Activated naive CD8-positive, alpha-beta T cell treated with anti-CD3 and anti-CD28 coated beads for 36 hours (primary cell): ENCODE results near the gene AHI1. TPM values are rescaled to one million over a fixed set of nuclear protein-coding genes. Genes with fewer than 3 reads are reported as not detected.
"Not testable (repeated sequence)": the region's sequence is repeated elsewhere in the genome, so short reads cannot be mapped to it uniquely, and the experiment has no call there.

Experiments
- DNase-seq: peaks from one replicate; pipeline ENCODE4 v3.0.0; 2021
- H3K27ac Mint-ChIP-seq: one replicate; pipeline ENCODE4 v1.8.0; 2022; ENCODE audit warnings: mild to moderate bottlenecking, moderate library complexity, mixed read lengths
- H3K27me3 Mint-ChIP-seq: one replicate; pipeline ENCODE4 v1.8.0; 2022; ENCODE audit warnings: mild to moderate bottlenecking, mixed read lengths
- H3K36me3 Mint-ChIP-seq: one replicate; pipeline ENCODE4 v1.8.0; 2021; ENCODE audit warnings: mild to moderate bottlenecking, mixed read lengths
- H3K4me1 Mint-ChIP-seq: one replicate; pipeline ENCODE4 v1.8.0; 2021; ENCODE audit warnings: mixed read lengths
- H3K4me3 Mint-ChIP-seq: one replicate; pipeline ENCODE4 v1.8.0; 2022; ENCODE audit warnings: mild to moderate bottlenecking, moderate library complexity, mixed read lengths
- H3K9me3 Mint-ChIP-seq: one replicate; pipeline ENCODE4 v1.8.0; 2022; ENCODE audit warnings: mixed read lengths
- total RNA-seq, 2 experiments: library from RNA; stranded (reverse); gene quantifications; one replicate each; pipeline ENCODE4 v1.2.3, GENCODE V29; 2021

The AHI1 gene
- total RNA-seq, 2 experiments from 2014 or later: 35.6 to 37.1 TPM

DNA sequence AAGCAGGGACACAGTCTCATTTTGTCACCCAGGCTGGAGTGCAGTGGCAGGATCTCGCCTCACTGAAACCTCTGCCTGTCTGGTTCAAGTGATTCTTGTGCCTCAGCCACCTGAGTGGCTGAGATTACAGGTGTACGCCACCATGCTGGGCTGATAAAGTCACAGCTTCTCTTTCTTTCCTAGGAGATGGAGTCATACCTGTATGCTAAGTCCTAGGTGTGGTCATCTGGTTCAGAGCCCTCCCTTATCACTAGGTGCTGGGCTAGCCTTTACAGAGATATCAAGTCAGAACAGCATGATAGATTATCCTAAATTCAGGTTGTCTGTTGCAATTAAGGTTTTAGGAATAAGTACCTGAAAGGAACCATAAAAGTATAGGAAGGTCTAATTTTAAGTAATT, 86.7 kb downstream of the AHI1 start:
- Mint-ChIP-seq H3K4me1 (no peaks in the 10 kb centered on the region), H3K9me3 (no peaks in the 10 kb centered on the region), H3K4me3 (no peak overlapping the region), H3K27ac (no peak overlapping the region), H3K36me3 (peaks cover 18% of the 10 kb centered on the region), H3K27me3 (no peaks in the 10 kb centered on the region)
- DNase-seq: no peak

DNA sequence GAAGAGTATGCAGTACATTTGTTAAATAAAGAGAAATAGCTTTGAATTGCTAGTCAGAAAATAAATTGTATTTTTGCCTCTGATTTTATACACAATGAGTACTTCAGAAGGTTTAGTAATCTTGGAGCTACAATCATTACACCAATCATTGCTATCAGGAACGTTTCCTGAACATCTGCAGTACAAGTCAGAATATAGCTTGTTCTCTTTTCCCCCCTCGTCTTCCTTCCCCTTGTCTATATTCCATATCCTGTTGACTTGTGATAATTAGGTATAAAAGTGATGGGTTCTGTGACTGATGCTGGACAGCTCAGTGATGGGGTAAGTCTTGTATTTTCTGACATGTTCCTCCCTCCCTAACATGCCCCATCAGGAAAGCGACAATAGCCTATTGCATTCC, 94.0 kb downstream of the AHI1 start:
- H3K4me1 Mint-ChIP-seq: no peaks in the 10 kb centered on the region
- H3K9me3 Mint-ChIP-seq: no peaks in the 10 kb centered on the region
- no peaks in the 10 kb centered on the region for H3K27me3 Mint-ChIP-seq

DNA sequence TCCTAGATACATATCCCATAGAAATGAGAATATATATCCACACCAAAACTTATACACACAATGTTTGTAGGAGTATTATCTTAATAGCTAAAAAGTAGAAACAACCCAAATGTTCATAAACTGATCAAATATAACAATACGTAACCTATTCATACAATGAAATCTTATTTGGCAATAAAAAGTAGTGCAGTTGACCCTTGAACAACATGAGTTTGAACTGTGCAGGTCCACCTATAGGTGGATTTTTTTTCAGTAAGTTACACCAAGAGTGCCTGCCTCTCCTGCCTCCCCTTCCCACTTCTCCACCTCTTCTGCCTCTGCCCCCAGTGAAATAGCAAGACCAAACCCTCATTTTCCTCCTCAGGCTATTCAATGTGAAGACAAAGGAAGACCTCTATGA, 95.2 kb downstream of the AHI1 start:
- no peak overlapping the region for H3K4me3 Mint-ChIP-seq
- H3K27ac Mint-ChIP-seq: no peak overlapping the region
- DNase-seq: no peak
- no peaks in the 10 kb centered on the region for H3K4me1 Mint-ChIP-seq
- H3K9me3 Mint-ChIP-seq: no peaks in the 10 kb centered on the region
- H3K27me3 Mint-ChIP-seq: no peaks in the 10 kb centered on the region
- H3K36me3 Mint-ChIP-seq: peaks cover 22% of the 10 kb centered on the region

More for the DNA sequence above, 94.0 kb downstream of the AHI1 start:
- no peak overlapping the region for H3K4me3 Mint-ChIP-seq
- H3K36me3 Mint-ChIP-seq: peaks cover 22% of the 10 kb centered on the region
- DNase-seq: no peak
- H3K27ac Mint-ChIP-seq: no peak overlapping the region

DNA sequence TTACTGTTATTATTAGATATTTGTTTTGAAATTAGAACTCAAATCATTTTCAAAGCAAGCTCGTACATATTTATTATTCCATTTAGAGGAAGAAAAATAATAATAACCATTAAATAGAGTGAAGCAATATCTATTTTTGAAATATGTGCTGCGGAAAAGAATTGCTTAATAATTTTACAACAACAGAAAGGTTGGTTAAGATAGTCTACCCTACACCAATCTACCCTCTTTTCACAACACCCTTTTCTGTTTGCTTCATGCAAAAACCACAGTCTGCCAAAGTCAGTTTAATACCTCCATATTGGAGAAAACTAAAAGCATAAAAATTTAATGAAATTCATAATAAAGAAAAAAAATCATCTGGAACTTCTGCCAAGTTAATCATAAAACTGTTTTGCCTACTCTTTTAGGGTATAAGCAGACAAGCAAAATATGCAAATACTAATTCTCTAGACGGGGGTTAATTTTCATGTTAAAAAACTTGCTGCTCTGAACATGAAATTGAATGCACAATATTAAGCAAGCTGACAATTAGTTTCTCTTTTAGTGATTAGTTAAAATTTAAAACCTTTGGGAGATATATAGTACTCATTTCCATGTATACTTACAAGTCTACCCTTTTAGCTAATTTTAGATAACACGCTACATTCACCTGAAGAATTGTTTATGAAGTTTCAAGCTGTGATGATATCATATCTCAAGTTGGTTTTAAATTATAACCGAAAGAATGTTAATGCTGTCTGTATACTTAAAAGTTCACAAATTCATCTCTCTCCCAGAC, 100.2 kb downstream of the AHI1 start:
- Mint-ChIP-seq H3K4me1 (no peaks in the 10 kb centered on the region), H3K27me3 (no peaks in the 10 kb centered on the region), H3K36me3 (peaks cover 10% of the 10 kb centered on the region), H3K27ac (no peak overlapping the region), H3K4me3 (no peak overlapping the region), H3K9me3 (no peaks in the 10 kb centered on the region)
- DNase-seq: no peak

DNA sequence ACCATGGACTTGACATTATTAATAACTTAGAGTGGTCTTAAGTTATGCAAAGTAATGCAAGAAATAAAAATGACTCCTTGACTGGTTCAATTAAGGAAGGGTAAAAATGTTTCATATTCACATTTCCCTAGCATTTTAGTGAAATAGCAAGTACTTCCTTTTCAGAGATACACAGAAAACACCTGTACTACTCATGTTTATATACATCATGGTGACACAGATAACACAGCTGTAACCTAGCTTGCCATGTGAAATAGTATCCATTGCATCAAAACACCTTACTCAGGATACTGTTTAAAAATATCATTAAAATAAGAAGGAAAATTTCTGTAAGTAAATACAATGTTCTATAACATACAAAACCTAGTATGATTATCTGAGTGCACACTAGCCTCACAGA, 102.4 kb downstream of the AHI1 start:
- H3K27ac Mint-ChIP-seq: no peak overlapping the region

DNA sequence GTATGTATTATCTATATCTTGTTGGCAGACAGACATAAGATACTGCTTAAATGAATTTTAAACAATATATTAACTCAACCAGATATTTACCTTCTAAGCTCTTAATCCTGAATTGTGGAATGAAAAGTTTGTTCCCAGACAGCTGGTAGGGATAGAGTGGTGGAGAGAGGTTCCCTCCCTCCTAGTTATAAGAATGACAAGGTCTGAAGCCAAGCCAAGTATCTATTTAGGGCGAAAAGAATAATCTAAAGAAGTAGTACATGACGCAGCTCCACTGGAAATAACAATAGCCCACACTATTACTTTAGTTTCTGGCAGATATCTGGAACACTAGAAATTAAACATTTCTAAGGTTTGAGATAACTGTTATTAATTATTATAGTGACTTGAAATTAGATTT, 104.3 kb downstream of the AHI1 start:
- no peak for DNase-seq
- Mint-ChIP-seq H3K27ac (no peak overlapping the region), H3K4me3 (no peak overlapping the region), H3K27me3 (no peaks in the 10 kb centered on the region), H3K36me3 (peaks cover 2% of the 10 kb centered on the region), H3K4me1 (no peaks in the 10 kb centered on the region), H3K9me3 (no peaks in the 10 kb centered on the region)

More for the DNA sequence above, 102.4 kb downstream of the AHI1 start:
- Mint-ChIP-seq H3K4me3 (no peak overlapping the region), H3K36me3 (peaks cover 7% of the 10 kb centered on the region), H3K4me1 (no peaks in the 10 kb centered on the region), H3K27me3 (no peaks in the 10 kb centered on the region), H3K9me3 (no peaks in the 10 kb centered on the region)
- DNase-seq: no peak

DNA sequence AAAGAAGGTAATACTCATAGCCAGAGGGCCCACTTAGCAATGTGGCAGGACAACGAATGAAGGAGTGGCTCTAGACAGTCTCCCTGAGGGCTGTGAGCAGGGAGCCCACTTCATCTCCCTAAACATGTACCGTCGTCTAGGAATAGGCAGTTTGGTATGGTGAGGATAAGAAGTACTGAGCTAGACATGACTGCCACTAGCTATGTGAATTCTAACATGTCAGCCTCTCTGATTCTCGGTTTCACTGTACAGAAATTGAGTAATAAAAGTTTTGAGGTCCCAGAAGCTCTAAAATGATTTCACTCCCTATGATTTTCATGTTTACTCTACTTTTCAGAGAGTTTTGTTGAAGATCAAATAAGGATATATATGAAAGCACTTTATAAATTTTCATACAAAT, 107.1 kb downstream of the AHI1 start:
- H3K27ac Mint-ChIP-seq: no peak overlapping the region
- H3K4me3 Mint-ChIP-seq: no peak overlapping the region
- no peaks in the 10 kb centered on the region for H3K27me3 Mint-ChIP-seq
- H3K36me3 Mint-ChIP-seq: peaks cover 2% of the 10 kb centered on the region
- DNase-seq: no peak
- no peaks in the 10 kb centered on the region for H3K9me3 Mint-ChIP-seq
- no peaks in the 10 kb centered on the region for H3K4me1 Mint-ChIP-seq

DNA sequence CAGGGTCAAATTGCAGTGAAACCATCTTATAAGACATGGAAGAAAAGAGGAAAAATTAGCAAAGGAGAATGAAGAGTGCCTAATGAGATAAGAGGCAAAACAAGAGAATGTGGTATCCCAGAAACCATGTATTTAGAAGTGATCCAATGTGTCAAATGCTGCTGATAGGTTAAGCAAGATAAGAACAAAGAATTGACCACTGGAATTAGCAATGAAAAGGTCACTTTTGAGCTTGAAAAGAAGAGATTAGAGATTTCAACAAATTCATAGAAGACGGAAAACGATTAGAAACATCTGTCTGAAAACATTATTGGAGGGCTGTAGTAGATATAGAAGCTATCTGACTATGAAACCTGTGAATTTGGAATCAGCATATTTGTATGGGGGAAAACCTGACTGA, 112.2 kb downstream of the AHI1 start:
- Mint-ChIP-seq H3K9me3 (no peaks in the 10 kb centered on the region), H3K27ac (no peak overlapping the region)

DNA sequence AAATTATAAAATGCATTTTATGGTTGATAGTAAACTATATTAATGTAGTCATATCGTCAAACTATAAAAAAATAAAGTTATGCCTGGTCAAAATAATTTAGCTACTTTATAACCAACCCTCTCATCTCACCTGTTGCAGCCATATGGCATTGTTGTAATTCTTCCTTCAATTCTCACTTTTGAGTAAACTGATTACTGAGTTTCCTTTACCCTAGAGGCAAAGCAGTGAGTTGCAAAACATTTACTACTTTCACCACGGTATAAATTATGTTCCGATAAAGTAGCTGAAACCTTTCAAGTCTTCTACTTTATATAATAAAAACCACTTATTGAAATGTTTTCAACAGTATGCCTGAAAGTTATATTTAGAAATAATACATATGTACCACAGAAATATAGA, 113.8 kb downstream of the AHI1 start:
- no peaks in the 10 kb centered on the region for H3K4me1 Mint-ChIP-seq
- H3K27me3 Mint-ChIP-seq: no peaks in the 10 kb centered on the region
- no peak for DNase-seq
- H3K9me3 Mint-ChIP-seq: no peaks in the 10 kb centered on the region
- H3K4me3 Mint-ChIP-seq: no peak overlapping the region
- no peak overlapping the region for H3K27ac Mint-ChIP-seq
- H3K36me3 Mint-ChIP-seq: no peaks in the 10 kb centered on the region

More for the DNA sequence above, 112.2 kb downstream of the AHI1 start:
- no peaks in the 10 kb centered on the region for H3K36me3 Mint-ChIP-seq
- DNase-seq: no peak
- no peak overlapping the region for H3K4me3 Mint-ChIP-seq
- no peaks in the 10 kb centered on the region for H3K4me1 Mint-ChIP-seq
- H3K27me3 Mint-ChIP-seq: no peaks in the 10 kb centered on the region

DNA sequence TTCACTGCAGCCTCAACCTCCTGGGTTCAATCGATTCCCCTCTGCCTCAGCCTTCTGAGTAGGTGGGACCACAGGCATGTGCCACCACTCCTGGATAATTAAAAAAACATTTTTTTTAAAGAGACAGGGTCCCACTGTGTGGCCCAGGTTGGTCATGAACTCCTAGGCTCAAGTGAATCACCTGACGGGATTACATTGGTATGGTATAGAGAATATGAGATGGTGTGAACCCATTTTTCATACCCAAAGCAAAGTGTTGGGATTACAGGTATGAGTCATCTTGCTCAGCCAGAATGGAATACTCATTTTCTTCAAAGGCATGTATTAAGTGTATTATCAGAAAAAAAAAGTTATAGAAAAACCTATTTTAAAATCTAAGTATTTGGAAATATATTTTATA, 114.2 kb downstream of the AHI1 start:
- Mint-ChIP-seq H3K27ac (no peak overlapping the region), H3K27me3 (no peaks in the 10 kb centered on the region), H3K4me3 (no peak overlapping the region), H3K36me3 (no peaks in the 10 kb centered on the region), H3K4me1 (no peaks in the 10 kb centered on the region), H3K9me3 (no peaks in the 10 kb centered on the region)
- DNase-seq: no peak

DNA sequence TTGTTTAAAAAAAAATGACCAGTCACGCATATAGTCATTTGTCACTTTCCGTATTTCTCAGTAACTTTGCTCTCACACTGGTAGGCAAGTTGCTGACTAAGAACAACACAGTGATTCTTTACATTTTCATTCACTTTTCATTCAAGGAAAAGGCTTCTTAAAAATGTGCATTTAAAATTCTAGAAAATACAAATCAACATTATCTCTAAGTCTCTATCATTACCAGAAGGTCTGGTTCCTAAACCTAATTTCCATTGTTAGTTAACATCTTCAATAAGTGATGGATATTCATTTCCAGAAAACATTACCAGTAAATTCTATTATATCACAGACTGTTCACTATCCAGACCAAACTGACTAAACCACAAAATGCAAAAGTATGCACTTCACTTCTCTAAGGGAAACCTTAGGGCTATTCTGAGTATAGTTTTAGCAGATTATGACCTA, 115.3 kb downstream of the AHI1 start:
- Mint-ChIP-seq H3K27ac (no peak overlapping the region), H3K36me3 (no peaks in the 10 kb centered on the region), H3K4me3 (no peak overlapping the region), H3K9me3 (no peaks in the 10 kb centered on the region), H3K4me1 (no peaks in the 10 kb centered on the region), H3K27me3 (no peaks in the 10 kb centered on the region)
- no peak for DNase-seq

DNA sequence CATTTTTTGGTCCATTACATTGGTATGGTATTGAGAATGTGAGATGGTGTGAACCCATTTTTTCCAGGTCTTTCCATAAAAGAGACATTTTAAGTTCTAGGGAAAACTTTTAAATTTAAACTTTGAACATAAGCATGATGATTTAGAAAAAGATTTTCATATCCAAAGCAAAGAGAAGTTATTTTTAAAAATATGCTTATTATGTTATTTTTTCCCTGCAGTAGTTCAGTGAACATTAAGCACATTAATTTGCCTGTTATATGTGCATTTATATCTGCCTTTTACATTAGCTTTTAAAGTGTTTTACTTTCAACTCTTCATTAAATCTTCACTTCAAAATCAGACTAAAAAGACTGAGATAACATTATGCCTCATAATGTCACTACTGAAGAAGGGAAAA, 116.7 kb downstream of the AHI1 start:
- Mint-ChIP-seq H3K4me1 (no peaks in the 10 kb centered on the region), H3K27ac (no peak overlapping the region), H3K9me3 (no peaks in the 10 kb centered on the region), H3K36me3 (peaks cover 1% of the 10 kb centered on the region), H3K27me3 (no peaks in the 10 kb centered on the region), H3K4me3 (no peak overlapping the region)
- no peak for DNase-seq

DNA sequence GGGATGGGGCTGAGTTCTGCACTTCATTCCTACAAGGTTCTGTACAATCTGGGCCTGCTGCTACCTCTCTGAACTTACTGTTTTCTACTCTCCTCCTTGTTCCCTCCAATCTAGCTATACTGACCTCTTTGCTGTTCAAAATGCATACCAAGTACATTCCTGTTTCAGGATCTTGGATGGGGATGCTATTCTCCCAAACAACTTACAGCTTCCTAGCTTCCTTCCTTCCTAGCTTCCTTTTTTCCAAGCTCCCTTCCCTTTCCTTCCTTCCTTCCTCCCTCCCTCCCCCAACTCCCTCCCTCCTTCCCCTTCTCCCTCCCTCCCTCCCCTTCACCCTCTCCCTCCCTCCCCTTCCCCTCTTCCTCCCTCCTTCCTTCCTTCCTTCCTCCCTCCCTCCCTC, 117.9 kb downstream of the AHI1 start:
- H3K4me1 Mint-ChIP-seq: no peaks in the 10 kb centered on the region
- no peak for DNase-seq
- H3K27ac Mint-ChIP-seq: no peak overlapping the region
- peaks cover 1% of the 10 kb centered on the region for H3K36me3 Mint-ChIP-seq
- H3K4me3 Mint-ChIP-seq: no peak overlapping the region
- no peaks in the 10 kb centered on the region for H3K9me3 Mint-ChIP-seq
- H3K27me3 Mint-ChIP-seq: no peaks in the 10 kb centered on the region

DNA sequence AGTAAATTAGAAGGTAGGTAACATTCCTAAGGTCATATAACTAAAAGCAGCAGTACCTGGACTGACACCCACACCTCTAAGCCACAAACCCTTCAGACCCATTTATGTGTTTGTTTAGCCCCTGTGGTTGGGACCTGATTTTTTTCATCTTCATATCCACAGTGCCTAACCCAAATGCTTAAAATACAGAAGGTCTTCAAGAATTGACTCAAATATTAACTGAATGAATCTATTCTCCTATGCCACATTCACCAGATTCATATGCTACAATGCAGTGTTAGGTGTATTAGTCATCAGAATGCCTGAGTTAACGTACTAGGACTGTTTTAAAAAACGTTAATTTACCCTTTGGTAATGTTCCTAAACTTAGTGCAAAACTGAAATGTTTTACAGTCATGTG, 124.8 kb downstream of the AHI1 start:
- H3K9me3 Mint-ChIP-seq: peaks cover 16% of the 10 kb centered on the region
- H3K36me3 Mint-ChIP-seq: peaks cover 43% of the 10 kb centered on the region
- H3K4me1 Mint-ChIP-seq: no peaks in the 10 kb centered on the region
- no peak overlapping the region for H3K27ac Mint-ChIP-seq
- H3K27me3 Mint-ChIP-seq: no peaks in the 10 kb centered on the region
- no peak for DNase-seq
- no peak overlapping the region for H3K4me3 Mint-ChIP-seq

DNA sequence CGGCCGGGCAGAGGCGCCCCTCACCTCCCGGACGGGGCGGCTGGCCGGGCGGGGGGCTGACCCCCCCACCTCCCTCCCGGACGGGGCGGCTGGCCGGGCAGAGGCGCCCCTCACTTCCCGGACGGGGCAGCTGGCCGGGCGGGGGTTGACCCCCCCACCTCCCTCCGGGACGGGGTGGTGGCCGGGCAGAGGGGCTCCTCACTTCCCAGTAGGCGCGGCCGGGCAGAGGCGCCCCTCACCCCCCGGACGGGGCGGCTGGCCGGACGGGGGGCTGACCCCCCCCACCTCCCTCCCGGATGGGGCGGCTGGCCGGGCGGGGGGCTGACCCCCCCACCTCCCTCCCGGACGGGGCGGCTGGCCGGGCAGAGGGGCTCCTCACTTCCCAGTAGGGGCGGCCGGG, 133.9 kb downstream of the AHI1 start:
- H3K4me1 Mint-ChIP-seq, H3K4me3 Mint-ChIP-seq, DNase-seq, H3K27me3 Mint-ChIP-seq, H3K27ac Mint-ChIP-seq: not testable (repeated sequence)
- peaks cover 34% of the 10 kb centered on the region for H3K36me3 Mint-ChIP-seq
- peaks cover 29% of the 10 kb centered on the region for H3K9me3 Mint-ChIP-seq

DNA sequence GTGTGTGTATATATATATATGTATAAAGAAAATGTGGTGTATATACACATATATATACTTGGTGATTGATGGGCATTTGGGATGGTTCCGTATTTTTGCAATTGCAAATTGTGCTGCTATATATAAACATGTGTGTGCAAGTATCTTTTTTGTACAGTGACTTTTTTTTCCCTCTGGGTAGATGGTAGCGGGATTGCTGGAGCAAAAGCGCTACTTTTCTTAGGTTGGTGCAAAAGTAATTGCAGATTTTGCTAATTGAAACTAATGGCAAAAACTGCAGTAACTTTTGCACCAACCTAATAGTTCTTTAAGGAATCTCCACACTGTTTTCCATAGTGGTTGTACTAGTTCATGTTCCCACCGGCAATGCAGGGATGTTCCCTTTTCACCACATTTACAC, 135.4 kb downstream of the AHI1 start:
- no peak for DNase-seq
- Mint-ChIP-seq H3K4me3 (no peak overlapping the region), H3K36me3 (peaks cover 23% of the 10 kb centered on the region), H3K27me3 (no peaks in the 10 kb centered on the region), H3K4me1 (peaks cover 8% of the 10 kb centered on the region), H3K9me3 (peaks cover 18% of the 10 kb centered on the region), H3K27ac (no peak overlapping the region)
